ENCODE measurements around the gene CD209. TPM values are rescaled to one million over a fixed set of nuclear protein-coding genes. Genes with fewer than 3 reads are reported as not detected.

CD209 gene
- total and polyA plus RNA-seq, 2 experiments from 2014 or later, result 0.35 TPM; not detected in 1

DNA sequence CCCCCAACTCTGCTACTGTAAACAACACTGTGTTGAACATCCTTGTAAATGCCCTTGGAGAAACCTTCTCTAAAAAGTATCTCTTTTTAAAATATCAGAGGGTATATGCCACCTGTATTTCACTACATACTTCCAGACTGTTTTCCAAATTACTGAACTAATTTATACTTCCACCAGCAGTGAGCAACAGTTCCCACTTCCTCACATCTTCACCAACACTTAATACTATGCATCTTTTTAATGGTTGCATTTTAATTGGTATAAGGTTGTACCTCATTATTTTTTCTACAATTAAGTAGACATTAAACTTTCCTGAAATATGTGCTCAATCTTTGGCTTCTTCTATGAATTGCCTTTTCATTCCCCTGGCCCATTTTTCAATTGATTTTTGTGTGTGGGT lies 37.5 kb upstream of the CD209 start:
- ATAC-seq, result no peak

More for the DNA sequence above, 37.5 kb upstream of the CD209 start:
- Histone ChIP-seq H3K4me2 (no peak overlapping the region), H3F3A (replicated peaks; ENCODE audit: low read depth) (0 out of 2 replicates have a peak, but pooled peaks cover 3% of the 10 kb centered on the region), H4K20me1 (replicated peaks; ENCODE audit: insufficient read depth) (no peaks in the 10 kb centered on the region), H3K4me1 (ENCODE audit: insufficient read depth) (peaks cover 3% of the 10 kb centered on the region; the same call in 1 of the 2 replicates), H3K4me3 (no peak overlapping the region), H3K9me2 (ENCODE audit: insufficient read depth) (no peaks in the 10 kb centered on the region), H3K36me3 (ENCODE audit: insufficient read depth) (no peaks in the 10 kb centered on the region), H3K27ac (ENCODE audit: low read depth) (no peak overlapping the region), H3K79me2 (replicated peaks; ENCODE audit: insufficient read depth) (no peaks in the 10 kb centered on the region), H2AFZ (no peak overlapping the region), H3K27me3 (ENCODE audit: insufficient read depth) (peaks cover 50% of the 10 kb centered on the region)
- Mint-ChIP-seq H3K4me1 (peaks cover 13% of the 10 kb centered on the region), H3K4me3 (no peak overlapping the region), H3K27ac (no peak overlapping the region), H3K36me3 (ENCODE audit: low read depth) (0 out of 3 replicates have a peak, but pooled peaks cover 3% of the 10 kb centered on the region), H3K27me3 (ENCODE audit: insufficient read depth, low read depth, poor library complexity) (peaks cover 31% of the 10 kb centered on the region), H3K9me3 (no peaks in the 10 kb centered on the region; the same call in 2 of the 3 replicates)
- DNase-seq (ENCODE audit: low spot score), result no peak
- TF ChIP-seq ZNF114 (CRISPR knock-in tag; IDR thresholded peaks at IDR 0.05), result no peak
- no peak for TF ChIP-seq EZH2 (IDR thresholded peaks at IDR 0.05; ENCODE audit: low read depth, unreplicated experiment)
- TF ChIP-seq, protein P1, sequence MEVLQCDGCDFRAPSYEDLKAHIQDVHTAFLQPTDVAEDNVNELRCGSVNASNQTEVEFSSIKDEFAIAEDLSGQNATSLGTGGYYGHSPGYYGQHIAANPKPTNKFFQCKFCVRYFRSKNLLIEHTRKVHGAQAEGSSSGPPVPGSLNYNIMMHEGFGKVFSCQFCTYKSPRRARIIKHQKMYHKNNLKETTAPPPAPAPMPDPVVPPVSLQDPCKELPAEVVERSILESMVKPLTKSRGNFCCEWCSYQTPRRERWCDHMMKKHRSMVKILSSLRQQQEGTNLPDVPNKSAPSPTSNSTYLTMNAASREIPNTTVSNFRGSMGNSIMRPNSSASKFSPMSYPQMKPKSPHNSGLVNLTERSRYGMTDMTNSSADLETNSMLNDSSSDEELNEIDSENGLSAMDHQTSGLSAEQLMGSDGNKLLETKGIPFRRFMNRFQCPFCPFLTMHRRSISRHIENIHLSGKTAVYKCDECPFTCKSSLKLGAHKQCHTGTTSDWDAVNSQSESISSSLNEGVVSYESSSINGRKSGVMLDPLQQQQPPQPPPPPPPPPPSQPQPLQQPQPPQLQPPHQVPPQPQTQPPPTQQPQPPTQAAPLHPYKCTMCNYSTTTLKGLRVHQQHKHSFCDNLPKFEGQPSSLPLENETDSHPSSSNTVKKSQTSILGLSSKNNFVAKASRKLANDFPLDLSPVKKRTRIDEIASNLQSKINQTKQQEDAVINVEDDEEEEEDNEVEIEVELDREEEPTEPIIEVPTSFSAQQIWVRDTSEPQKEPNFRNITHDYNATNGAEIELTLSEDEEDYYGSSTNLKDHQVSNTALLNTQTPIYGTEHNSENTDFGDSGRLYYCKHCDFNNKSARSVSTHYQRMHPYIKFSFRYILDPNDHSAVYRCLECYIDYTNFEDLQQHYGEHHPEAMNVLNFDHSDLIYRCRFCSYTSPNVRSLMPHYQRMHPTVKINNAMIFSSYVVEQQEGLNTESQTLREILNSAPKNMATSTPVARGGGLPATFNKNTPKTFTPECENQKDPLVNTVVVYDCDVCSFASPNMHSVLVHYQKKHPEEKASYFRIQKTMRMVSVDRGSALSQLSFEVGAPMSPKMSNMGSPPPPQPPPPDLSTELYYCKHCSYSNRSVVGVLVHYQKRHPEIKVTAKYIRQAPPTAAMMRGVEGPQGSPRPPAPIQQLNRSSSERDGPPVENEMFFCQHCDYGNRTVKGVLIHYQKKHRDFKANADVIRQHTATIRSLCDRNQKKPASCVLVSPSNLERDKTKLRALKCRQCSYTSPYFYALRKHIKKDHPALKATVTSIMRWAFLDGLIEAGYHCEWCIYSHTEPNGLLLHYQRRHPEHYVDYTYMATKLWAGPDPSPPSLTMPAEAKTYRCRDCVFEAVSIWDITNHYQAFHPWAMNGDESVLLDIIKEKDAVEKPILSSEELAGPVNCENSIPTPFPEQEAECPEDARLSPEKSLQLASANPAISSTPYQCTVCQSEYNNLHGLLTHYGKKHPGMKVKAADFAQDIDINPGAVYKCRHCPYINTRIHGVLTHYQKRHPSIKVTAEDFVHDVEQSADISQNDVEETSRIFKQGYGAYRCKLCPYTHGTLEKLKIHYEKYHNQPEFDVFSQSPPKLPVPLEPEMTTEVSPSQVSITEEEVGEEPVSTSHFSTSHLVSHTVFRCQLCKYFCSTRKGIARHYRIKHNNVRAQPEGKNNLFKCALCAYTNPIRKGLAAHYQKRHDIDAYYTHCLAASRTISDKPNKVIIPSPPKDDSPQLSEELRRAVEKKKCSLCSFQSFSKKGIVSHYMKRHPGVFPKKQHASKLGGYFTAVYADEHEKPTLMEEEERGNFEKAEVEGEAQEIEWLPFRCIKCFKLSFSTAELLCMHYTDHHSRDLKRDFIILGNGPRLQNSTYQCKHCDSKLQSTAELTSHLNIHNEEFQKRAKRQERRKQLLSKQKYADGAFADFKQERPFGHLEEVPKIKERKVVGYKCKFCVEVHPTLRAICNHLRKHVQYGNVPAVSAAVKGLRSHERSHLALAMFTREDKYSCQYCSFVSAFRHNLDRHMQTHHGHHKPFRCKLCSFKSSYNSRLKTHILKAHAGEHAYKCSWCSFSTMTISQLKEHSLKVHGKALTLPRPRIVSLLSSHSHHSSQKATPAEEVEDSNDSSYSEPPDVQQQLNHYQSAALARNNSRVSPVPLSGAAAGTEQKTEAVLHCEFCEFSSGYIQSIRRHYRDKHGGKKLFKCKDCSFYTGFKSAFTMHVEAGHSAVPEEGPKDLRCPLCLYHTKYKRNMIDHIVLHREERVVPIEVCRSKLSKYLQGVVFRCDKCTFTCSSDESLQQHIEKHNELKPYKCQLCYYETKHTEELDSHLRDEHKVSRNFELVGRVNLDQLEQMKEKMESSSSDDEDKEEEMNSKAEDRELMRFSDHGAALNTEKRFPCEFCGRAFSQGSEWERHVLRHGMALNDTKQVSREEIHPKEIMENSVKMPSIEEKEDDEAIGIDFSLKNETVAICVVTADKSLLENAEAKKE (CRISPR knock-in tag; IDR thresholded peaks at IDR 0.05), result no peak
- no peak for TF ChIP-seq EZH2phosphoT487 (IDR thresholded peaks at IDR 0.05; ENCODE audit: unreplicated experiment)
- no peak for TF ChIP-seq POLR2AphosphoS5 (IDR thresholded peaks at IDR 0.05; ENCODE audit: low read depth)
- TF ChIP-seq, protein P2, sequence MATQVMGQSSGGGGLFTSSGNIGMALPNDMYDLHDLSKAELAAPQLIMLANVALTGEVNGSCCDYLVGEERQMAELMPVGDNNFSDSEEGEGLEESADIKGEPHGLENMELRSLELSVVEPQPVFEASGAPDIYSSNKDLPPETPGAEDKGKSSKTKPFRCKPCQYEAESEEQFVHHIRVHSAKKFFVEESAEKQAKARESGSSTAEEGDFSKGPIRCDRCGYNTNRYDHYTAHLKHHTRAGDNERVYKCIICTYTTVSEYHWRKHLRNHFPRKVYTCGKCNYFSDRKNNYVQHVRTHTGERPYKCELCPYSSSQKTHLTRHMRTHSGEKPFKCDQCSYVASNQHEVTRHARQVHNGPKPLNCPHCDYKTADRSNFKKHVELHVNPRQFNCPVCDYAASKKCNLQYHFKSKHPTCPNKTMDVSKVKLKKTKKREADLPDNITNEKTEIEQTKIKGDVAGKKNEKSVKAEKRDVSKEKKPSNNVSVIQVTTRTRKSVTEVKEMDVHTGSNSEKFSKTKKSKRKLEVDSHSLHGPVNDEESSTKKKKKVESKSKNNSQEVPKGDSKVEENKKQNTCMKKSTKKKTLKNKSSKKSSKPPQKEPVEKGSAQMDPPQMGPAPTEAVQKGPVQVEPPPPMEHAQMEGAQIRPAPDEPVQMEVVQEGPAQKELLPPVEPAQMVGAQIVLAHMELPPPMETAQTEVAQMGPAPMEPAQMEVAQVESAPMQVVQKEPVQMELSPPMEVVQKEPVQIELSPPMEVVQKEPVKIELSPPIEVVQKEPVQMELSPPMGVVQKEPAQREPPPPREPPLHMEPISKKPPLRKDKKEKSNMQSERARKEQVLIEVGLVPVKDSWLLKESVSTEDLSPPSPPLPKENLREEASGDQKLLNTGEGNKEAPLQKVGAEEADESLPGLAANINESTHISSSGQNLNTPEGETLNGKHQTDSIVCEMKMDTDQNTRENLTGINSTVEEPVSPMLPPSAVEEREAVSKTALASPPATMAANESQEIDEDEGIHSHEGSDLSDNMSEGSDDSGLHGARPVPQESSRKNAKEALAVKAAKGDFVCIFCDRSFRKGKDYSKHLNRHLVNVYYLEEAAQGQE (IDR thresholded peaks at IDR 0.05; ENCODE audit: unreplicated experiment), result no peak
- TF ChIP-seq NANOG (IDR thresholded peaks at IDR 0.05; ENCODE audit: borderline replicate concordance), result no peak
- no peak for TF ChIP-seq ZNF331 (CRISPR knock-in tag; IDR thresholded peaks at IDR 0.05; ENCODE audit: low read depth)
- no peak for TF ChIP-seq JUNB (IDR thresholded peaks at IDR 0.05; ENCODE audit: unreplicated experiment)
- no peak for TF ChIP-seq STAT1 (IDR thresholded peaks at IDR 0.05; ENCODE audit: unreplicated experiment)
- TF ChIP-seq CREB1 (CRISPR knock-in tag; IDR thresholded peaks at IDR 0.05; ENCODE audit: low read depth), result no peak
- TF ChIP-seq, protein P3, sequence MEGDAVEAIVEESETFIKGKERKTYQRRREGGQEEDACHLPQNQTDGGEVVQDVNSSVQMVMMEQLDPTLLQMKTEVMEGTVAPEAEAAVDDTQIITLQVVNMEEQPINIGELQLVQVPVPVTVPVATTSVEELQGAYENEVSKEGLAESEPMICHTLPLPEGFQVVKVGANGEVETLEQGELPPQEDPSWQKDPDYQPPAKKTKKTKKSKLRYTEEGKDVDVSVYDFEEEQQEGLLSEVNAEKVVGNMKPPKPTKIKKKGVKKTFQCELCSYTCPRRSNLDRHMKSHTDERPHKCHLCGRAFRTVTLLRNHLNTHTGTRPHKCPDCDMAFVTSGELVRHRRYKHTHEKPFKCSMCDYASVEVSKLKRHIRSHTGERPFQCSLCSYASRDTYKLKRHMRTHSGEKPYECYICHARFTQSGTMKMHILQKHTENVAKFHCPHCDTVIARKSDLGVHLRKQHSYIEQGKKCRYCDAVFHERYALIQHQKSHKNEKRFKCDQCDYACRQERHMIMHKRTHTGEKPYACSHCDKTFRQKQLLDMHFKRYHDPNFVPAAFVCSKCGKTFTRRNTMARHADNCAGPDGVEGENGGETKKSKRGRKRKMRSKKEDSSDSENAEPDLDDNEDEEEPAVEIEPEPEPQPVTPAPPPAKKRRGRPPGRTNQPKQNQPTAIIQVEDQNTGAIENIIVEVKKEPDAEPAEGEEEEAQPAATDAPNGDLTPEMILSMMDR (conservative IDR thresholded peaks at IDR 0.05; ENCODE audit: low read depth in 2 of 2), result no peak
- TF ChIP-seq, protein P4, sequence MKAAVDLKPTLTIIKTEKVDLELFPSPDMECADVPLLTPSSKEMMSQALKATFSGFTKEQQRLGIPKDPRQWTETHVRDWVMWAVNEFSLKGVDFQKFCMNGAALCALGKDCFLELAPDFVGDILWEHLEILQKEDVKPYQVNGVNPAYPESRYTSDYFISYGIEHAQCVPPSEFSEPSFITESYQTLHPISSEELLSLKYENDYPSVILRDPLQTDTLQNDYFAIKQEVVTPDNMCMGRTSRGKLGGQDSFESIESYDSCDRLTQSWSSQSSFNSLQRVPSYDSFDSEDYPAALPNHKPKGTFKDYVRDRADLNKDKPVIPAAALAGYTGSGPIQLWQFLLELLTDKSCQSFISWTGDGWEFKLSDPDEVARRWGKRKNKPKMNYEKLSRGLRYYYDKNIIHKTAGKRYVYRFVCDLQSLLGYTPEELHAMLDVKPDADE (IDR thresholded peaks at IDR 0.05), result no peak

All from GM23338 (cell line).